ENCODE measurements around the gene LCORL. TPM values are rescaled to one million over a fixed set of nuclear protein-coding genes. Genes with fewer than 3 reads are reported as not detected.

LCORL gene
- total RNA-seq, 3 donors from 2014 or later = 17.6 to 21.9 (median 19.0) TPM

- Histone ChIP-seq H3K9me3 (no peaks in the 10 kb centered on the region), H3K4me3 (no peak overlapping the region), H3K4me1 (ENCODE audit: low read depth) (no peaks in the 10 kb centered on the region), H3K36me3 (ENCODE audit: low read depth) (no peaks in the 10 kb centered on the region)
- no peak for DNase-seq
- no peak for ATAC-seq
- intact Hi-C loops (cut with DNase I, micrococcal nuclease) = no loop called here
- no peak for TF ChIP-seq CTCF (IDR thresholded peaks at IDR 0.05)
Measured at GRCh38 chr4:17945303-17945702, 76.3 kb downstream of the LCORL start.

GRCh38 chr4:17941731-17942130 lies 79.8 kb downstream of the LCORL start:
- intact Hi-C loops (cut with DNase I, micrococcal nuclease) = no loop called here
- no peaks in the 10 kb centered on the region for H3K4me1 ChIP-seq (ENCODE audit: low read depth)
- no peaks in the 10 kb centered on the region for H3K9me3 ChIP-seq
- TF ChIP-seq CTCF (IDR thresholded peaks at IDR 0.05) = no peak
- no peaks in the 10 kb centered on the region for H3K36me3 ChIP-seq (ENCODE audit: low read depth)
- DNase-seq (no peak), ATAC-seq (no peak)
- H3K4me3 ChIP-seq = no peak overlapping the region

- intact Hi-C loops (cut with DNase I, micrococcal nuclease) = no loop called here
- ATAC-seq = no peak
- no peak for DNase-seq
- TF ChIP-seq CTCF (IDR thresholded peaks at IDR 0.05) = no peak
- H3K4me1 ChIP-seq (ENCODE audit: low read depth) = no peaks in the 10 kb centered on the region
- no peak overlapping the region for H3K4me3 ChIP-seq
- H3K9me3 ChIP-seq = no peaks in the 10 kb centered on the region
- no peaks in the 10 kb centered on the region for H3K36me3 ChIP-seq (ENCODE audit: low read depth)
Measured at GRCh38 chr4:17939054-17939453, 82.5 kb downstream of the LCORL start.

- Histone ChIP-seq H3K9me3 (peaks cover 15% of the 10 kb centered on the region), H3K4me1 (ENCODE audit: low read depth) (no peaks in the 10 kb centered on the region), H3K4me3 (no peak overlapping the region), H3K36me3 (ENCODE audit: low read depth) (no peaks in the 10 kb centered on the region)
- DNase-seq = no peak
- intact Hi-C loops (cut with DNase I, micrococcal nuclease) = no loop called here
- no peak for ATAC-seq
- no peak for TF ChIP-seq CTCF (IDR thresholded peaks at IDR 0.05)
Measured at GRCh38 chr4:17934286-17934685, 87.3 kb downstream of the LCORL start.

GRCh38 chr4:17933126-17933525 lies 88.4 kb downstream of the LCORL start:
- Histone ChIP-seq H3K4me1 (ENCODE audit: low read depth) (no peaks in the 10 kb centered on the region), H3K36me3 (ENCODE audit: low read depth) (no peaks in the 10 kb centered on the region), H3K9me3 (peaks cover 22% of the 10 kb centered on the region), H3K4me3 (no peak overlapping the region)
- no peak for DNase-seq
- intact Hi-C loops (cut with DNase I, micrococcal nuclease) = no loop called here
- ATAC-seq = no peak
- TF ChIP-seq CTCF (IDR thresholded peaks at IDR 0.05) = no peak

- no peaks in the 10 kb centered on the region for H3K36me3 ChIP-seq (ENCODE audit: low read depth)
- no peak for TF ChIP-seq CTCF (IDR thresholded peaks at IDR 0.05)
- no peak for DNase-seq
- intact Hi-C loops (cut with DNase I, micrococcal nuclease) = no loop called here
- peaks cover 22% of the 10 kb centered on the region for H3K9me3 ChIP-seq
- H3K4me3 ChIP-seq = no peak overlapping the region
- no peaks in the 10 kb centered on the region for H3K4me1 ChIP-seq (ENCODE audit: low read depth)
- no peak for ATAC-seq
Measured at GRCh38 chr4:17932041-17932440, 89.5 kb downstream of the LCORL start.

All from mucosa of descending colon (tissue), 3 donors.